HG02981 (cell line): Measurements from ENCODE around the gene DCAF10.
"Not testable (repeated sequence)": the region's sequence is repeated elsewhere in the genome, so short reads cannot be mapped to it uniquely, and the experiment has no call there.

Experiments used
- ATAC-seq: cut with Tn5 transposase; IDR thresholded peaks from one replicate; pipeline ENCODE4 v1.9.1; 2021; ENCODE audit warnings: mild to moderate bottlenecking, moderate library complexity; ENCODE audit not compliant: unreplicated experiment

The DCAF10 gene

DNA sequence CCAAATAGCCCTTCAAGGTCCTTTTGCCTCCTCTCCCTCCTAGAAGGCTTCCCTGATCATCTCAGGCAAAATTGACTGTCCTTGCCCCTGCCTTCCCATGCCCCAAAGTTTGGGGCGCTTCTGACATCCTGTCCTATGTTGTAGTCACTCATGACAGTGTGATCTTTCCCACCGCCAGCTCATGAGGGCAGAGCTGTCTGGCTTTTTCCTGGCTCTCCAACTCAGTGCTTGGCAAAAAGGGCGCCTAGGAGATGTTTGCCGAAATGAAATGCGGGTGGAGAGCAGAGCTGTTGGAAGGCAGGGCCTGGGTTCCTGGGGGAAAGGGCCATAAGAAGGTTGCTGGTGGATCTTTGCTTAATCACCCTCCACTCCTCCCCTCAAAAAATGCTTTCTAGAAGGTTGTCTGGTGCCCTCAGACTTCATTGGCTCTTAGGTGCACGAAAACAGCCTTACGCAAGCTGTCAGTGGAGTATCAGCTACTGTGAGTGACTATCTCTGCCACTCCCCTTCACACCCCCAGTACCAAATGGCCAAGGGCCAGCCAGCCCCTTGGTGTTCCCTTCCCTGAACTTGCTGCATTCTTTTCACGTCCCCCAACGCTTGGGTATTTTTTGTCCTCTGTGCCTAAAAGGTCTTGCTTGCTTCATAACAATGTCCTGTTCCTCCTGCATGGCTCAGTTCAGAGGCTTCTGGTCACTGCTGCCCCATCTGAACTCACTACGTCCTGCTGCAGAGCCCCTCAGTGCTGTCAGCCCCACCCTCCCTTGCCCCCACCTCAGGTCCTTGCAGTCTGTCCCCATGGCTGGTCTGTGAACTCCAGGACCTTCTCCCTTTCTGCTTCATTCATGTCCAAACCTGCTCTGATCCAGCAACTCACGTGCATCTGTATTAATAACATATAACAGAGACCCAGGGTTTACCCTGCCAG lies 106.0 kb downstream of the DCAF10 start:
- no peak for ATAC-seq

DNA sequence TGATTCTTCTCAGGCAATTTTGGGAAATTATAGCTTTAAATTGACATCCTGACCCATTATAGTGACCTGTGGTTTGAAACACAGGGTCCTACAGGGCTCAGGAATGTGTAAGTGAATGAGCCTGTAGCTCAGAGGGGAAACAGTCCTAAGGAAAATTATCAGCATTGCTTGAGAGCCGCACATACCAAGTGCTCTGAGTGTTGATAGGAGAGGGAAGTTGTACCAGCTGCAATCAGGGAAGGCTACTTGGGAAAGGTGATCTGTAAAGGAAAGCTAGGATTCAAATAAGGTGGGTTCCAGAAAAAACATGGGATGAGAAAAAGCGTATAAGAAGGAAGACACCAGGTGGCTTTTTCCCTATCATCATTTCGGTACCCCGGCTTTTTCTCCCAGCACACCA lies 107.7 kb downstream of the DCAF10 start:
- ATAC-seq: no peak

DNA sequence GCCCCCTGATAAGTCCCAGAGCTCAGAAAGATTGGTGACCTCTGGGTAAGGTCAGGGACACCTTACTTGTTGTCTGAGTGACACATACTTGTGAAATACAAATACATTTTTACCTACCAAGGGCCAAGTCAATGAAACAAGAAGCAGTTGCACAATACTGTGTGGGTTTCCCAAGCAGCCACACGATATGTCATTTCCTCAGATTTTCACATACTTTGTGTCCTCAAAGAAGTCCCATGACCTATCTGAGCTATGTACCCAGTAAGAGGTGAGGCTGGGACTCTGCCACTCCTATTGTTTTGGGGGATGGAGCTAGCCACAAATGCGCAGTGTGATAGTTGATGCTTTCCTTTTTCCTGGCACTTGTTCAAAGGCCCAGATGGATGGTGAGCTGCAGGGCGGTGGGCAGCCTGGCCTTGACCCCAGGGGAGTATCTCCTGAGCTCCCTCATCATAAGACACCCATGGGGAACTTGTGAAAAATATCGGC lies 108.1 kb downstream of the DCAF10 start:
- no peak for ATAC-seq

DNA sequence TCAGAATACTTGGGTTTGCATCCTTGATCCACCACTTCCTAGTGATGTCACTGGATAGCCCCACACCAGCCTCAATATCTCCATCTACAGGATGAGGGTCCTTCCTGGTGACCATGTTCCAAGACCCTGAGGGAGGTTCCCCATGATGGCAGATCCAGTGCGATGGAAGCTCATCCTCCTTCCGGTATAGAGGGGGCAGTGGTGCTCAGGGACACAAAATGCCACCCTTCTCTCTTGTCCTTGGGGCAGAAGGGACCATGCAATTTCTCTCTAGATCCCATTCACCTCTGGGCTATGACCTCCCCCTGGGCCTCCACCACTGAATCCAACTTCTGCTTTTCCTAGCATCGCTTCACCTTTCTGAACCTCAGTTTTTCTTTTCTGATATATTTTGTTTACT lies 108.7 kb downstream of the DCAF10 start:
- ATAC-seq: no peak

DNA sequence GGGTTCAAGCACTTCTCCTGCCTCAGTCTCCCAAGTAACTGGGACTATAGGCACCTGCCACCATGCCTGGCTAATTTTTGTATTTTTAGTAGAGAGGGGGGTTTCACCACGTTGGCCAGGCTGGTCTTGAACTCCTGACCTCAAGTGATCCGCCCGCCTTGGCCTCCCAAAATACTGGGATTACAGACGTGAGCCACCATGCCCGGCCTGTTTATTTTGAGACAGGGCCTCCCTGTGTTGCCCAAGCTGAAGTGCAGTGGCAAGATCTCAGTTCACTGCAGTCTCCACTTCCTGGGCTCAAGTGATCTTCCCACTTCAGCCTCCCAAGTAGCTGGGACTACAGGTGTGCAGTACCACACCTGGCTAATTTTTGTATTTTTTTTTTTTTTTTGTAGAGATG lies 109.2 kb downstream of the DCAF10 start:
- ATAC-seq: not testable (repeated sequence)

DNA sequence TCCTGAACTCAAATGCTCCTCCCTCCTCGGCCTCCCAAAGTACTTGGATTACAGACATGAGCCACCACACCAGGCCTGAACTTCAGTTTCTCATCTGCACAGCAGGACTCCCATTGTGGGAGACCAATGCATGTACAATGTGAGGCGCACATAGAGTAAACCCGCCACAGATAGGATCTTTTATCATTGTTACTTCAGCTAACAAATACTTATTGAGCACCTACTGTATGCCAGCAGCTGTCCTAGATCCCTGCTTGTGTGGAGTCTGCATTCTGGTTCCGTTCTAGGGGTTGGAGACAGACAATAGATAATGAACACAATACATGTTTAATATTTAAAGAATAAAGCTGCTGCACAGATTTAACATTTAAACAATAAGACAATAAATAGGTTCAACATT lies 109.7 kb downstream of the DCAF10 start:
- no peak for ATAC-seq

DNA sequence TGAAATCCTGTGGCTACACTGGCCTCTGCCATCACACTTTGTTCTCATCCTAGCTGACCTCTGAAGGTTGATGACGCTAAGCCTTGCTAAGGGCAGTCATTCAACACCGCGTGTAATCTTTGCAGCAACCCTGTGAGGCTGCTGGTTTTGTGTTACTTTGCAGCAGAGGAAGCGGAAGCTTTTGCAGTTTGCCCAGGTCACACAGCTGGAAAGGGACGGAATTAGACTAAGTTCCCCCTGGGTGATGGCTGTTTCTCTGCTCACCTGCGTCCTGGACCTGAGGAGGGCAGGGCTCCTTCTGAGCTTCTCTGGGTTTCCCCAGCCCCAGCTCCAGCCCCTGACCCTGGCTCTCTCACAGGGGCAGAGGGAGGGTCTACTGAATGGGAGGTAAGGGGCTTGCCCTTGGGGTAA lies 110.7 kb downstream of the DCAF10 start:
- no peak for ATAC-seq

DNA sequence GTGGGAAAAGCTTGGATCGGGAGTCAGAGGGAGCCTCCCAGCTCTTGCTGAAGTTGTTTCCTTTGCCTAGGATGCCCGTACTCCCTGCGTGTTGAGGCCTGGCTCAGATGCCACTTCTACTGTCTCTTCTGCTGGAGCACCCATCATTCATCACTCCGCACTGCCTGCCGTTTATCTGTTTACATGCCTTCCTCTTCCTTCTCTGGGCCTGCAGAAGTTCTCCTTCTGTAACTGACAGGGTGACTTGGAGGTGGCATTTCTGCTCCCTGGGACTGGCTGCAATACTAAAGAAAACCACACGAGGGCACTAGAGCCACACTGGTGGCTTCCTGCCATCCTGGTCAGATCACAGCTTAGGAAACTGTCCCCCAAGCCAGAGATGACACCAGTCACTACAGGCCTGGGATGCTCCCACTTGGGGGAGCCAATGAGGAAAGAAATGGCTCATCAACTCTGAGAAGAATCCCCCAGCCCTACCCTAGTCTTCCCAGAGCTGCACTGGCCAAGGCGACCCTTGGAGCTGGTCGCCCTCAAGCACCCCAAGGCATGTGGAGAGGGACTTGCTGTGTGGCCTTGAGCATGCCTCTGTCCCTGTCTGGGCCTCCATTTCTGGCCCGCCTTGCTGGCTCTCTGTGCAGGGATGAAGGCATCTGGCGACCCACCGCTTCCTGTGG lies 113.0 kb downstream of the DCAF10 start:
- ATAC-seq: peak; percentile 65

DNA sequence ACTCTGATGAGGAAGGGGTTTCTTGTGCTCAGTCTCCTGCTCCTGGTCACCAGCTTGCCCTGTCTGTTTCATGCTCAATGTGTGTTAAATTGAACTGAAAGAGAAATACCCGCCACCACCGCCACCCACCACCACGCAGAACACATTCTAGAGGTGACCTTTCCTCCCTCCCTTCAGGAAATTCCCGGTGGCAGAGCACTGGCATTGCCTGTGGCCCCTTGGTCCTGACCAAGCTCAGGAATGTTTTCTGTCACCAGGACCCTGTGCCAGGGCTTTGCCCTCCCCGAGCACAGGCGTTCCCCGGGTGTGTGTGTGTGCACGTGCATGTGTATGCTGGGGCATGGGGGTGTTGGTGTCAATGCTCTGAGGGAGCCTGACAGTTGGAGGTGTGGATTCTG lies 113.6 kb downstream of the DCAF10 start:
- no peak for ATAC-seq

DNA sequence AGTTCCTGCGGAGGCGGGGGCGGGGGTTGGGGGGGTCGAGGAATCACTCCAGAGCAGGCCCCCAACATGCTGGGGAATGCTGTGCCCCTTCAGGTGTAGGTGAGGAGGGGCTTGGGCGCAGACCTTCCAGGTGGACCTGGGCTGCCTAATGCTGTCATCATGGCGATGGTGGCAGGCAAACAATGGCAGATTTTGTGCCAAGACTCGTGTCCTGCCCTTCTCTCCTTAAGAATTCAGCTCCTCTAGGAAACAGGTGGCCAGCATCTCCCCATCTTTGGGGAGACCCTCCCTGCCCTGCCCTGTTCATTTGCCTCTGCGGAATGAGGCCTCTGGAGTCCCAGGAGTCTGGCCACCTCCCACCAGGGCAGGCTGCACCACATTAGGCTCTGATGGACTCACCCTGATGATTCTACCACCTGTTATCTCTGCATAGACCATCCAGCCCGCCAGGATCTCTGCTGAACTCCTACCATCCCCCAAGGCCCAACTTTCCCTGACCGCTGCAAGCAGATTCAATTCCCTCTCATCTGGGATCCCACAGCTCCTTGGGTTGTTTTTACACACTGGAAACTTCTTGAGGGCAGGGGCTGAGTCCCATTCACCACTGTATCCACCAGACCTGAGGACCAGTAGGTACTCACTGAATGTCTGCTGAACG lies 114.2 kb downstream of the DCAF10 start:
- no peak for ATAC-seq

DNA sequence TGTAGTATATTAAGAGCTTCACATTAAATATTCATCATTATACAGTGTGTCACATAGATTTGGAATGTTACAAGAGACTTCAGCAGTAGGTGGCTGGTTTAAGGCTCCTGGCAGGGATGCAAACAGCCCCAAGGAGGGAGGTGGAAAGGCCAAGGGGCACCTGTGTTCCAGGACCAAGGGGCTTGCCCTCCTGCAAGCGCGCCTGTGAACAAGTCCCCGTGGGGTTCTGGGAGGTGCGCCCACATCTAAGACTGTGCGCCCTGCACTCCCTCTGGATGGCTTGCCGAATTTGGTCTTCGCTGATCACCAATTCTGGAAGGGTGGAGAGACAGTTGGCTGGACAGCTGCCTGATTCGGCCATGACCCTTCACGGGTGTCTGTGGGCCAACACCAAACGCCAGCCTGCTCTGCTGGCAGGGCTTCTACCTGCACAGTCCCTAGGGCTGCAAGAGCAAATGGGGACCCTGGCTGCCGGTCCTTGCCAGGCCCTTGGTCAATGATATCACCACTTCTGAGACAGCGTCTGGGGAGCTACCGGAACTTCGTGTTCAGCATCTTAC lies 115.4 kb downstream of the DCAF10 start:
- ATAC-seq: no peak

DNA sequence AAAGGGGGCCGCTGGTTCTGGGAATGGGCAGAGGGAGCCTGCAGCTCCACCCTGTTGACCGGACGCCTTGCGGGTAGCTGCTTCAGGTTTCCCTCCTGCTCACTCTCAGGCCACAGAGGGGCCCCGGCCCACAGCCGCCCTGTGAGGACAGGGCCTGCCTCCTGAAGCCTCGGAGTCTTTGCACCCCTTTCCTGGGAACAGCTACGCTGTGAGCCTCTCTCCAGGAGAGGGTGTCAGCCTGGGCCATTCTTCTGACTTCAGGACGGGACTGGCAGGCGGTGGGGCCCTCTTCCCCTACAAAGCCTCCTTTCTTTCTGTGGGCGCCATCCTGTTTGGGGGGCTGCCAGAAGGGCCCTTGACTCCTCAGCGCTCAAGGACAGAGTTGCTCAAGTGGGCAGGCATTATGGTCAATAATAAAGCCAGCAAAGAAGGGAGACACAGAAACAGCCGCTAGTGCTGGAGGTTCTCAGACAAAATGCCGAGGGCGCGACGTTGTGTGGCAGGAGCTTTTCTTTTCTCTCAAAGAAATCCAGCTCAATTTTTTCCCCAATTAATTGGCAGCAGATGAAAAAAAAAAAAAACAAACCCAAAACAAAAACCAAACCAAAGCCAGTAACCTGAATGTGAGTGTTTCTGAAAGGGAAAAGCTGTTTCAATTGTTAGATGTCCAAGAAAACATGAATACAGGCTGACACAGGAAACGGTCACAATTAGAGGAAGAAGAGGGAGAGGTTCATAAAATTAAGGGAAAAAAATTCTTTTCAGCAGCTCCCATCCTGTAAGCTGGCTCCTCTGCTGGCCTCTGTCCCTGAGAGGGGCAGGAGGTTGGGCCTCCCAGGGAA lies 116.1 kb downstream of the DCAF10 start:
- ATAC-seq: no peak
